Gastrocnemius medialis (tissue), 4 donors: ENCODE results near the gene NPM1. TPM values are rescaled to one million over a fixed set of nuclear protein-coding genes. Genes with fewer than 3 reads are reported as not detected.

Source experiments
- ATAC-seq, 2 donors: fragments of 150-250 bp; one replicate each; pipeline ENCODE4 v1.9.1; 2016
- DNase-seq, 2 donors: peaks; one replicate each; pipeline ENCODE4 v3.0.0-alpha.2; 2019
- H3K27ac ChIP-seq, 4 donors: fragments of 200-600 bp; sonication (generic); 1 replicate in 1 of 4; 2 replicates in 3 of 4; pipeline ENCODE4 v1.5.1; 2016 to 2018; ENCODE audit warnings: mild to moderate bottlenecking in 2 of 4, moderate library complexity in 1 of 4
- H3K27me3 ChIP-seq, 3 donors: fragments of 200-600 bp; sonication (generic) in 2 of 3; 1 replicate in 1 of 3; 2 replicates in 2 of 3; pipeline versions ENCODE4 v1.5.1 to v1.6.0; 2016 to 2019; ENCODE audit warnings: mild to moderate bottlenecking in 1 of 3, moderate library complexity in 1 of 3
- H3K36me3 ChIP-seq, 2 donors: fragments of 200-600 bp; sonication (generic) in 1 of 2; one replicate each; pipeline ENCODE4 v1.5.1; 2017 to 2018
- H3K4me1 ChIP-seq, 2 donors: fragments of 200-600 bp; sonication (generic) in 1 of 2; one replicate each; pipeline ENCODE4 v1.5.1; 2016 to 2017; ENCODE audit warnings: mild to moderate bottlenecking in 2 of 2
- H3K4me3 ChIP-seq, 4 donors: fragments of 200-600 bp; sonication (generic) in 3 of 4; 1 replicate in 1 of 4; 2 replicates in 3 of 4; pipeline ENCODE4 v1.5.1; 2016 to 2019; ENCODE audit warnings: mild to moderate bottlenecking in 2 of 4
- H3K9me3 ChIP-seq, 3 donors: fragments of 200-600 bp; sonication (generic) in 2 of 3; 1 replicate in 1 of 3; 2 replicates in 2 of 3; pipeline ENCODE4 v1.5.1; 2016 to 2019
- POLR2A ChIP-seq, 2 donors: fragments of 450-650 bp; IDR thresholded peaks; one replicate each; pipeline ENCODE4 v1.6.1; 2017; ENCODE audit warnings: antibody characterized with exemption in 2 of 2, mild to moderate bottlenecking in 2 of 2, moderate library complexity in 2 of 2
- in situ Hi-C, 4 donors: fragments of 200-750 bp; cut with MboI; loops; one replicate each; pipeline versions ENCODE4 v1.15.0 to v1.8.0; 2017; ENCODE audit warnings: low sequenced_read_pairs in 4 of 4
- intact Hi-C: fragments of 100-400 bp; cut with DNase I; formaldehyde crosslinking; loops from one replicate; pipeline ENCODE4 v1.15.1; 2023; ENCODE audit warnings: low total_unique reads
- total RNA-seq, 4 donors: library from RNA; depleted of rRNA; stranded (reverse); fragments of >200 nt; gene quantifications; one replicate each; pipeline versions ENCODE4 v1.1.0 to v1.2.3, GENCODE V29; 2016
- TF ChIP-seq, protein P1 (sequence below), 5 experiments: fragments of 450-650 bp in 3 of 5; fragments of 200-600 bp in 2 of 5; sonication (generic) in 2 of 5; IDR thresholded peaks in 4 of 5; conservative IDR thresholded peaks in 1 of 5; 1 replicate in 4 of 5; 2 replicates in 1 of 5; pipeline ENCODE4 v1.5.1; 2016 to 2019; ENCODE audit warnings: antibody characterized with exemption in 5 of 5, mild to moderate bottlenecking in 3 of 5, moderate library complexity in 3 of 5

The NPM1 gene
- total RNA-seq, 4 donors from 2014 or later: 277 to 651 (median 413) TPM

DNA sequence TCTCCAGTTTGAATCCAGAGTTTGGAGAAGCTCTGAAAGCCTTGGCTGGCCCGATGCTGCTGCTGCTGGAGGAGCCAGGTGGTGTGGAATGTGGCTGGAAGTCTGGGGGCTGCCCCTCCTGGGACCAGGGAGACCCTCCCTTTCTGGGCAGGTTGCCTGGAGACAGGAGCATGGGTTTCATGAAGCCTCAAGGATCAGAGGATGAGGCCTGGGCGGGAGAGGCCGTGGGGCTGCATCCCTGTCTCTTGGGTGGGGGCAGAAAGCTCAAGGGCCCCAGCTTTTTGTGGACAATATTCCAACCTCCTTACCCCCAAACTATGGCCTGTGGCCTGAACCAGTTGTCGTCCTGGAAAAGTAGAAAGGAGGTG is 41.9 kb downstream of the NPM1 start:
- peak in 1 of 2 donors; percentile 5 for DNase-seq
- Histone ChIP-seq H3K4me1 (no peaks in the 10 kb centered on the region), H3K27ac (no peak overlapping the region), H3K36me3 (no peaks in the 10 kb centered on the region), H3K27me3 (no peaks in the 10 kb centered on the region), H3K9me3 (no peaks in the 10 kb centered on the region), H3K4me3 (no peak overlapping the region)
- no peak for ATAC-seq
- in situ Hi-C loops (no loop called here), intact Hi-C loops (no loop called here)
- no peak for TF ChIP-seq POLR2A (IDR thresholded peaks at IDR 0.05)
- TF ChIP-seq, protein P1, sequence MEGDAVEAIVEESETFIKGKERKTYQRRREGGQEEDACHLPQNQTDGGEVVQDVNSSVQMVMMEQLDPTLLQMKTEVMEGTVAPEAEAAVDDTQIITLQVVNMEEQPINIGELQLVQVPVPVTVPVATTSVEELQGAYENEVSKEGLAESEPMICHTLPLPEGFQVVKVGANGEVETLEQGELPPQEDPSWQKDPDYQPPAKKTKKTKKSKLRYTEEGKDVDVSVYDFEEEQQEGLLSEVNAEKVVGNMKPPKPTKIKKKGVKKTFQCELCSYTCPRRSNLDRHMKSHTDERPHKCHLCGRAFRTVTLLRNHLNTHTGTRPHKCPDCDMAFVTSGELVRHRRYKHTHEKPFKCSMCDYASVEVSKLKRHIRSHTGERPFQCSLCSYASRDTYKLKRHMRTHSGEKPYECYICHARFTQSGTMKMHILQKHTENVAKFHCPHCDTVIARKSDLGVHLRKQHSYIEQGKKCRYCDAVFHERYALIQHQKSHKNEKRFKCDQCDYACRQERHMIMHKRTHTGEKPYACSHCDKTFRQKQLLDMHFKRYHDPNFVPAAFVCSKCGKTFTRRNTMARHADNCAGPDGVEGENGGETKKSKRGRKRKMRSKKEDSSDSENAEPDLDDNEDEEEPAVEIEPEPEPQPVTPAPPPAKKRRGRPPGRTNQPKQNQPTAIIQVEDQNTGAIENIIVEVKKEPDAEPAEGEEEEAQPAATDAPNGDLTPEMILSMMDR (IDR thresholded peaks at IDR 0.05 in 4 of 5, conservative IDR thresholded peaks at IDR 0.05 in 1 of 5): no peak

DNA sequence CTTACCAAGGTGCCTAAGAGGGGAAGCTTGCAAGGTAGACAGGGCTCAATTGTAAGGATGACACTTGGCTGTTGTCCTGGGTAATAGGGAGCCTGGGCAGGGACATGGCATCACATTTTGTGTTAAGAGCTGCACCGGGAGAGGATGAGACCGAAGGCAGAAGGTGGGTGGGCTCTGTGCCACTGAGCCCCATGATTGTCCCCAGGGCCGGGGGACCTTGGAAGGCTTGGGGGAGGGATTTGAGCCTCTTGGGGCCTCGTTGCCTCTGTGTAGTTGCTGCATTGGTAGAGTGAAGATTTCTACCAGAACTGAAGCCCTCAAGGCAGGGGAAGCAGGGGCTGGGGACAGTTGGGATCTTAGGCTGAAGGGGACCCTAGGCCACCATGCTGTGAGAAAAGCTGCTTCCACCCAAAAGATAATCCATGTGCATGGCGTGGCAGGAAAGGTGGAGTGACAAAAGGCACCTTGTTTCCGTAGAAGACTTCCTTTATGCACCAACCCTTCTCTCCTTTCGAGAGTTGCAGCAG is 43.7 kb downstream of the NPM1 start:
- Histone ChIP-seq H3K4me3 (no peak overlapping the region), H3K27me3 (no peaks in the 10 kb centered on the region), H3K27ac (no peak overlapping the region), H3K36me3 (no peaks in the 10 kb centered on the region), H3K4me1 (no peaks in the 10 kb centered on the region), H3K9me3 (no peaks in the 10 kb centered on the region)
- no peak for TF ChIP-seq POLR2A (IDR thresholded peaks at IDR 0.05)
- TF ChIP-seq, protein P1 (IDR thresholded peaks at IDR 0.05 in 4 of 5, conservative IDR thresholded peaks at IDR 0.05 in 1 of 5): no peak
- ATAC-seq (no peak), DNase-seq (no peak)
- intact Hi-C loops (no loop called here), in situ Hi-C loops (no loop called here)

DNA sequence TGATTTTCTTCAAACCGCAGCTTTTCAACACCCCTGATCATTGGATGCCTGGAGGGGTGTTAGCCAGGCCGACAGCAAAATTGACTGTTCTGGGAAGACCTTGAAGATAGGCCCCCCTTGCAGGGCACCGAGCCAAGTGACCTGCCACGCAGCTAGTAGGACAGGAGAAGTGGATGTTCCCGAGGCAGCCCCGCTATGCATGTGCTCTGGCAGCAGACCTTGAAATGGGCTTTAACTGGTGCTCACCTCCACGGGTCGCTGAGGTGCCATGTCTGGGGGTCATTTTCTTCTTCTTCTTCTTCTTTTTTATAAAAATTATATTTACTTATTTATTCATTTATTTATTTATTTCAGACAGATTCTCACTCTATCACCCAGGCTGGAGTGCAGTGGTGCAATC is 44.4 kb downstream of the NPM1 start:
- DNase-seq (no peak), ATAC-seq (no peak)
- H3K4me1 ChIP-seq: no peaks in the 10 kb centered on the region

DNA sequence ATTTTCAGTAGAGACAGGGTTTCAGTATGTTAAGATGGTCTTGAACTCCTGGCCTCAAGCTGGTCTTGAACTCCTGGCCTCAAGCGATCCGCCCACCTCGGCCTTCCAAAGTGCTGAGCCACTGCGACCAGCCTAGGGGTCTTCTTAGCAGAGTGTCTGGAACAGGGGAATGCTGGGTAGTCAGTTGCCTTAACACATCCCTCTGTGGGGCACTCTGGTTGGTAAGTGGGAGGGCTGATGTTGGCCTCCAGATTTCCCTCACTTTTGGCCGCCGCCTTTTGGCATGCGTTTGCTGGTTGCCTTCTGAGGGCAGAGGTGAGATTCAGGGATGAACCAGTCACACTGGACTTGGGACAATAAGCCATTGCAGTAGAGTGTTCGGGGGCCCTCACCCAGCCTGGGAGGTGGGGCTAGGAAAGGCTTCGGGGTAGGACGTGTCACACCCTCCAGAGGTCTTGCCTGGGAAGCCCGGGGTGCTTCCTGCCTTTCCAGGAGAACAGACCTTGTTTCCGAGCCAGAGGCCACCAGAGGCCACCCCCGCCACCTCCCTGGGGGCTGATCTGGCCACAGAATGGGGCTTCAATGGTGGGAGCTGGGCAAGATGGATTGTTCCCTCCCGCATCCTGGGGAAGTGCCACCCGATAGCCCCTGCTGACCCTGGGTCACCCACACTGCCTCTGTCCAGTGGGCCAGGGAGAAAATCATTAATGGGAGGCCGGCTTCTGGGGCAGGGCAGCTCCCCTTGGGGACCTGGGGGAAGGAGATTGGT is 45.1 kb downstream of the NPM1 start:
- Histone ChIP-seq H3K36me3 (no peaks in the 10 kb centered on the region), H3K4me3 (no peak overlapping the region), H3K27ac (no peak overlapping the region), H3K4me1 (no peaks in the 10 kb centered on the region), H3K9me3 (no peaks in the 10 kb centered on the region), H3K27me3 (no peaks in the 10 kb centered on the region)
- ATAC-seq (no peak), DNase-seq (no peak)
- TF ChIP-seq POLR2A (IDR thresholded peaks at IDR 0.05): no peak
- TF ChIP-seq, protein P1 (IDR thresholded peaks at IDR 0.05 in 4 of 5, conservative IDR thresholded peaks at IDR 0.05 in 1 of 5): no peak
- in situ Hi-C loops (no loop called here), intact Hi-C loops (no loop called here)

More for the DNA sequence above, 44.4 kb downstream of the NPM1 start:
- no peaks in the 10 kb centered on the region for H3K27me3 ChIP-seq
- no peaks in the 10 kb centered on the region for H3K36me3 ChIP-seq
- intact Hi-C loops (no loop called here), in situ Hi-C loops (no loop called here)
- TF ChIP-seq, protein P1 (IDR thresholded peaks at IDR 0.05 in 4 of 5, conservative IDR thresholded peaks at IDR 0.05 in 1 of 5): no peak
- no peak for TF ChIP-seq POLR2A (IDR thresholded peaks at IDR 0.05)
- H3K27ac ChIP-seq: no peak overlapping the region
- H3K9me3 ChIP-seq: no peaks in the 10 kb centered on the region
- no peak overlapping the region for H3K4me3 ChIP-seq
